ENCODE results near the gene TMEM243. TPM values are rescaled to one million over a fixed set of nuclear protein-coding genes. Genes with fewer than 3 reads are reported as not detected.
"Not testable (repeated sequence)": the region's sequence is repeated elsewhere in the genome, so short reads cannot be mapped to it uniquely, and the experiment has no call there.

Gene TMEM243
- total RNA-seq, 2 donors from 2014 or later, result 16.4 to 23.1 TPM

GRCh38 chr7:87210506-87210905 lies 9.0 kb downstream of the TMEM243 start:
- no peak overlapping the region for H3K4me3 ChIP-seq

DNA sequence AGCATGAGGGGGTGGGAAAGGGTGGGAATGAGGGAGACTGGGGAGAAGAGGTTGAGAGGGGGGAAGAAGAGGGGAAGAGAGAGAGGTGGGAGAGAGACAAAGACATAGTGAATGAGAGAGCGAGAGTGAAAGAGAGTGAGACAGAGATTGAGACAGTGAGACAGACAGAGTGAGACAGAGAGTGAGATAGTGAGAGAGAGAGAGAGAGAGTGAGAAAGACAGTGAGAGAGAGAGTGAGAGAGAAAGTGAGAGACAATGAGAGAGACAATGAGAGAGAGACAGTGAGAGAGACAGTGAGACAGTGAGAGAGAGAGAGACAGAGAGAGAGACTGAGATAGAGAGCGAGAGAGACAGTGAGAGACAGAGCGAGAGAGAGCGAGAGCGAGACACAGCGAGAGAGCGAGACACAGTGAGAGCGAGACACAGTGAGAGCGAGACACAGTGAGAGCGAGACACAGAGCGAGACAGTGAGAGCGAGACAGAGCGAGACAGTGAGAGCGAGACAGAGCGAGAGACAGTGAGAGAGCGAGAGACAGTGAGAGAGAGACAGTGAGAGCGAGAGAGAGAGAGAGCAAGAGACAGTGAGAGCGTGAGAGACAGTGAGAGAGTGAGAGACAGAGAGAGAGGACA lies 10.1 kb downstream of the TMEM243 start:
- H3K36me3 ChIP-seq, result no peaks in the 10 kb centered on the region
- H3K4me1 ChIP-seq, result no peaks in the 10 kb centered on the region
- no peaks in the 10 kb centered on the region for H3K27me3 ChIP-seq
- intact Hi-C loops (cut with DNase I), result no loop called here
- no peak overlapping the region for H3K27ac ChIP-seq
- TF ChIP-seq, protein P1, sequence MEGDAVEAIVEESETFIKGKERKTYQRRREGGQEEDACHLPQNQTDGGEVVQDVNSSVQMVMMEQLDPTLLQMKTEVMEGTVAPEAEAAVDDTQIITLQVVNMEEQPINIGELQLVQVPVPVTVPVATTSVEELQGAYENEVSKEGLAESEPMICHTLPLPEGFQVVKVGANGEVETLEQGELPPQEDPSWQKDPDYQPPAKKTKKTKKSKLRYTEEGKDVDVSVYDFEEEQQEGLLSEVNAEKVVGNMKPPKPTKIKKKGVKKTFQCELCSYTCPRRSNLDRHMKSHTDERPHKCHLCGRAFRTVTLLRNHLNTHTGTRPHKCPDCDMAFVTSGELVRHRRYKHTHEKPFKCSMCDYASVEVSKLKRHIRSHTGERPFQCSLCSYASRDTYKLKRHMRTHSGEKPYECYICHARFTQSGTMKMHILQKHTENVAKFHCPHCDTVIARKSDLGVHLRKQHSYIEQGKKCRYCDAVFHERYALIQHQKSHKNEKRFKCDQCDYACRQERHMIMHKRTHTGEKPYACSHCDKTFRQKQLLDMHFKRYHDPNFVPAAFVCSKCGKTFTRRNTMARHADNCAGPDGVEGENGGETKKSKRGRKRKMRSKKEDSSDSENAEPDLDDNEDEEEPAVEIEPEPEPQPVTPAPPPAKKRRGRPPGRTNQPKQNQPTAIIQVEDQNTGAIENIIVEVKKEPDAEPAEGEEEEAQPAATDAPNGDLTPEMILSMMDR (IDR thresholded peaks at IDR 0.05), result no peak
- H3K9me3 ChIP-seq, result no peaks in the 10 kb centered on the region
- no peak overlapping the region for H3K4me3 ChIP-seq
- no peak for DNase-seq
- H3K9ac ChIP-seq (ENCODE audit: low read depth in 2 of 2, low read length in 2 of 2), result no peak overlapping the region

More at GRCh38 chr7:87210506-87210905, 9.0 kb downstream of the TMEM243 start:
- H3K27ac ChIP-seq, result no peak overlapping the region
- H3K27me3 ChIP-seq, result no peaks in the 10 kb centered on the region
- no peak overlapping the region for H3K9ac ChIP-seq (ENCODE audit: low read depth in 2 of 2, low read length in 2 of 2)
- H3K4me1 ChIP-seq, result no peaks in the 10 kb centered on the region
- H3K36me3 ChIP-seq, result no peaks in the 10 kb centered on the region
- intact Hi-C loops (cut with DNase I), result no loop called here
- TF ChIP-seq, protein P1 (IDR thresholded peaks at IDR 0.05), result no peak
- no peak for DNase-seq
- no peaks in the 10 kb centered on the region for H3K9me3 ChIP-seq

GRCh38 chr7:87206361-87206760 lies 13.2 kb downstream of the TMEM243 start:
- H3K27ac ChIP-seq, result no peak overlapping the region
- TF ChIP-seq, protein P1 (IDR thresholded peaks at IDR 0.05), result no peak
- H3K9ac ChIP-seq (ENCODE audit: low read depth in 2 of 2, low read length in 2 of 2), result no peak overlapping the region
- intact Hi-C loops (cut with DNase I), result no loop called here
- H3K27me3 ChIP-seq, result no peaks in the 10 kb centered on the region
- H3K4me3 ChIP-seq, result no peak overlapping the region
- H3K9me3 ChIP-seq, result no peaks in the 10 kb centered on the region
- DNase-seq, result no peak
- H3K36me3 ChIP-seq, result no peaks in the 10 kb centered on the region
- H3K4me1 ChIP-seq, result no peaks in the 10 kb centered on the region

- intact Hi-C loops (cut with DNase I), result not testable (repeated sequence)
Measured at GRCh38 chr7:87205701-87206100, 13.8 kb downstream of the TMEM243 start.

DNA sequence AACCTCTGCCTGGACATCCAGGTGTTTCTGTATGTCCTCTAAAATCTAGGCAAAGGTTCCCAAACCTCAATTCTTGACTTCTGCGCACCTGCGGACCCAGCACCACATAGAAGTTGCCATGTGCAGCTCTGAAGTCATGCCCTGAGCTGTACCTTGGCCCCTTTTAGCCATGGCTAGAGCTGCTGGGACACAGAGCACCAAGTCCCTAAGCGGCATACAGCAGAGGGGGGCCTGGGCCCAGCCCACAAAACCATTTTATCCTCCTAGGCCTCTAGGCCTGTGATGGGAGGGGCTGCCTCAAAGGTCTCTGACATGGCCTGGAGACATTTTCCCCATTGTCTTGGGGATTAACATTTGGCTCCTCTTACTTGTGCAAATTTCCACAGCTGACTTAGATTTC lies 14.6 kb downstream of the TMEM243 start:
- DNase-seq, result no peak
- TF ChIP-seq, protein P1 (IDR thresholded peaks at IDR 0.05), result no peak
- intact Hi-C loops (cut with DNase I), result no loop called here
- Histone ChIP-seq H3K9me3 (no peaks in the 10 kb centered on the region), H3K27me3 (no peaks in the 10 kb centered on the region), H3K36me3 (no peaks in the 10 kb centered on the region), H3K9ac (ENCODE audit: low read depth in 2 of 2, low read length in 2 of 2) (no peak overlapping the region), H3K4me1 (peaks cover 2% of the 10 kb centered on the region), H3K27ac (no peak overlapping the region), H3K4me3 (no peak overlapping the region)

More at GRCh38 chr7:87205701-87206100, 13.8 kb downstream of the TMEM243 start:
- not testable (repeated sequence) for H3K27ac ChIP-seq; H3K4me3 ChIP-seq; H3K36me3 ChIP-seq; H3K4me1 ChIP-seq; DNase-seq; H3K9ac ChIP-seq (ENCODE audit: low read depth in 2 of 2, low read length in 2 of 2); H3K27me3 ChIP-seq; H3K9me3 ChIP-seq

DNA sequence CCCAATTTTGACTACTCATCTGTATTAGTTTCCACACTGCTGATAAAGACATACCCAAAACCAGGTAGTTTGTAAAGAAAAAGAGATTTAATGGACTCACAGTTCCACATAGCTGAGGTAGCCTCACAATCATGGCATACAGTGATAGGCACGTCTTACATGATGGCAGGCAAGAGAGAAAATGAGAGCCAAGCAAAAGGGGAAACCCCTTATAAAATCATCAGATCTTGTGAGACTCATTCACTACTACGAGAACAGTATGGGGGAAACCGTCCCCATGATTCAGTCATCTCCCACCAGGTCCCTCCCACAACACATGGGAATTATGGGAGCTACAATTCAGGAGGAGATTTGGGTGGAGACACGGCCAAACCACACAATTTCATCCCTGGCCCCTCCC lies 15.6 kb downstream of the TMEM243 start:
- DNase-seq; H3K9ac ChIP-seq (ENCODE audit: low read depth in 2 of 2, low read length in 2 of 2); H3K9me3 ChIP-seq; H3K4me3 ChIP-seq; intact Hi-C loops (cut with DNase I); H3K4me1 ChIP-seq; H3K27ac ChIP-seq; H3K27me3 ChIP-seq; H3K36me3 ChIP-seq: not testable (repeated sequence)
